HepG2 (cell line): ENCODE measurements around the gene KCNMA1. TPM values are rescaled to one million over a fixed set of nuclear protein-coding genes. Genes with fewer than 3 reads are reported as not detected.

Source experiments
- ATAC-seq: fragments of 200-7000 bp; cut with Tn5 transposase; 3 replicates; pipeline ENCODE4 v1.9.1; 2020; ENCODE audit warnings: mild to moderate bottlenecking, moderate library complexity
- BruUV-seq: library from RNA; stranded (reverse); fragments of 400-500 nt; replicated peaks from 2 replicates; lab custom pipeline; 2021; lab: Mats Ljungman, UMichigan
- CTCF ChIA-PET: fragments of 300-600 bp; formaldehyde crosslinking; extraction: SDS; loops from one replicate; lab custom pipeline; 2021; ENCODE audit warnings: low total read pairs, inconsistent platforms, low intra/inter-chr PET ratio; lab: Yijun Ruan, JAX
- POLR2A ChIA-PET: fragments of 350-600 bp; sonication (Branson Sonifier 250); formaldehyde crosslinking; loops from one replicate; lab custom pipeline; 2020; ENCODE audit warnings: antibody characterized with exemption, inconsistent platforms; lab: Yijun Ruan, JAX
- DNase-seq: peaks from one replicate; pipeline ENCODE4 v3.0.0-alpha.2; 2015; ENCODE audit warnings: low spot score
- FAIRE-seq: peaks from 3 replicates; lab custom pipeline; 2011; peaks lifted over from hg19 to GRCh38; lab: Jason Lieb, UNC
- H2AFZ ChIP-seq: one replicate; pipeline ENCODE4 v1.6.1; 2011; ENCODE audit warnings: low read length, inconsistent platforms
- H3K27ac ChIP-seq: fragments of 300-600 bp; 3 replicates; pipeline ENCODE4 v1.8.0; 2011; ENCODE audit warnings: mixed run types, mild to moderate bottlenecking, mixed read lengths, low read length, inconsistent platforms; ENCODE audit not compliant: insufficient read depth; ENCODE audit errors: extremely low read length
- H3K27me3 ChIP-seq, 2 experiments: fragments of 200-600 bp in 1 of 2; 2 replicates in 1 of 2; 3 replicates in 1 of 2; pipeline versions ENCODE4 v1.6.0 to v1.8.0; 2011; ENCODE audit warnings: low read length in 2 of 2, mild to moderate bottlenecking in 2 of 2, moderate library complexity in 2 of 2, inconsistent platforms in 1 of 2; ENCODE audit not compliant: insufficient read depth in 2 of 2, control insufficient read depth in 1 of 2
- H3K36me3 ChIP-seq, 2 experiments: fragments of 200-600 bp in 1 of 2; replicated peaks in 1 of 2; 2 replicates in 1 of 2; 3 replicates in 1 of 2; pipeline versions ENCODE4 v1.5.1 to v1.8.0; 2011; ENCODE audit warnings: low read length in 2 of 2, inconsistent platforms in 1 of 2; ENCODE audit not compliant: insufficient read depth in 2 of 2, control insufficient read depth in 1 of 2
- H3K4me1 ChIP-seq: 2 replicates; pipeline ENCODE4 v1.5.1; 2012; ENCODE audit warnings: low read length, inconsistent platforms; ENCODE audit not compliant: insufficient read depth
- H3K4me2 ChIP-seq: 2 replicates; pipeline ENCODE4 v1.6.0; 2011; ENCODE audit warnings: low read depth, low read length, inconsistent platforms
- H3K4me3 ChIP-seq, 3 experiments: fragments of 200-600 bp in 1 of 3; sonication (generic), shearing (Covaris generic) in 1 of 3; replicated peaks in 1 of 3; 2 replicates each; pipeline ENCODE4 v1.5.1; 2011 to 2016; ENCODE audit warnings: low read length in 3 of 3, inconsistent platforms in 2 of 3, low read depth in 2 of 3, mild to moderate bottlenecking in 2 of 3, control low read depth in 1 of 3, mixed read lengths in 1 of 3; ENCODE audit not compliant: insufficient read depth in 1 of 3
- H3K79me2 ChIP-seq: one replicate; pipeline ENCODE4 v1.6.1; 2011; ENCODE audit warnings: low read length, inconsistent platforms; ENCODE audit not compliant: insufficient read depth
- H3K9ac ChIP-seq: 2 replicates; pipeline ENCODE4 v1.6.0; 2011; ENCODE audit warnings: mild to moderate bottlenecking, low read depth, low read length, inconsistent platforms; ENCODE audit not compliant: insufficient read depth
- H3K9me3 ChIP-seq: 2 replicates; pipeline ENCODE4 v1.5.1; 2012; ENCODE audit warnings: mild to moderate bottlenecking, low read length
- H4K20me1 ChIP-seq: 2 replicates; pipeline ENCODE4 v1.6.0; 2011; ENCODE audit warnings: inconsistent platforms, mild to moderate bottlenecking, low read length, moderate library complexity; ENCODE audit not compliant: insufficient read depth
- ARHGAP35 ChIP-seq: sonication (generic); formaldehyde crosslinking; IDR thresholded peaks from 2 replicates; pipeline ENCODE4 v1.9.0; 2022; ENCODE audit warnings: mild to moderate bottlenecking, inconsistent platforms, moderate library complexity, missing genetic modification reagents, borderline replicate concordance
- BCL3 ChIP-seq: sonication (generic); formaldehyde crosslinking; IDR thresholded peaks from 2 replicates; pipeline ENCODE4 v1.5.1; 2020; ENCODE audit warnings: mild to moderate bottlenecking, missing genetic modification reagents, moderate library complexity
- HOXA7 ChIP-seq: sonication (generic); formaldehyde crosslinking; IDR thresholded peaks from 2 replicates; pipeline ENCODE4 v1.8.1; 2022; ENCODE audit warnings: mild to moderate bottlenecking, missing genetic modification reagents, moderate library complexity
- MXD3 ChIP-seq: IDR thresholded peaks from 2 replicates; pipeline ENCODE4 v1.6.1; 2016; ENCODE audit warnings: mild to moderate bottlenecking, missing biosample characterization, missing genetic modification reagents
- NKX3-1 ChIP-seq: sonication (generic); formaldehyde crosslinking; IDR thresholded peaks from 2 replicates; pipeline ENCODE4 v1.5.0; 2020; ENCODE audit warnings: missing genetic modification reagents
- NR2C2 ChIP-seq: sonication (generic); formaldehyde crosslinking; IDR thresholded peaks from 2 replicates; pipeline ENCODE4 v1.4.0; 2020; ENCODE audit warnings: missing genetic modification reagents, mild to moderate bottlenecking, moderate library complexity, borderline replicate concordance
- NR2F6 ChIP-seq, 2 experiments: IDR thresholded peaks; 2 replicates each; pipeline ENCODE4 v1.6.1; 2016; ENCODE audit warnings: antibody characterized with exemption in 1 of 2, mild to moderate bottlenecking in 1 of 2
- ZBTB10 ChIP-seq: sonication (generic); formaldehyde crosslinking; IDR thresholded peaks from 2 replicates; pipeline ENCODE4 v1.4.0; 2020; ENCODE audit warnings: missing genetic modification reagents, borderline replicate concordance
- ZNF382 ChIP-seq: sonication (generic); formaldehyde crosslinking; IDR thresholded peaks from 2 replicates; pipeline ENCODE4 v1.5.0; 2020; ENCODE audit warnings: missing genetic modification reagents, mild to moderate bottlenecking, borderline replicate concordance
- ZNF770 ChIP-seq: sonication (generic); formaldehyde crosslinking; IDR thresholded peaks from 2 replicates; pipeline ENCODE4 v1.5.0; 2020; ENCODE audit warnings: mild to moderate bottlenecking, missing genetic modification reagents
- WGBS: methylation state at CpG from one replicate; pipeline ENCODE4 v1.1.6; 2017; ENCODE audit warnings: low lambda C conversion rate; 5-methylcytosine and 5-hydroxymethylcytosine counted together
- in situ Hi-C: cut with HindIII; loops from 2 replicates; pipeline ENCODE4 v1.10.0; 2017; ENCODE audit warnings: low pct_unique_long_range_greater_than_20kb; ENCODE audit not compliant: extremely low pct_ligation_motif_present
- intact Hi-C: fragments of 100-400 bp; cut with micrococcal nuclease; formaldehyde crosslinking; loops from one replicate; pipeline ENCODE4 v1.10.0; 2022; ENCODE audit not compliant: unreplicated experiment
- polyA plus RNA-seq, 8 experiments: library from polyadenylated mRNA; depleted of rRNA in 3 of 8; stranded (reverse) in 7 of 8; unstranded in 1 of 8; fragments of >200 nt; fragmentation: Illumina TruSeq in 4 of 8; extraction: Trizol in 4 of 8; gene quantifications; 2 replicates each; pipeline versions ENCODE4 v1.2.1 to v1.2.3, GENCODE V29; 2011 to 2016; ENCODE audit warnings: low read depth in 4 of 8, missing spikeins in 1 of 8, mixed read lengths in 1 of 8; ENCODE audit not compliant: insufficient read depth in 1 of 8
- total RNA-seq, 5 experiments: library from RNA; depleted of rRNA; stranded (reverse); fragments of >200 nt; fragmentation: Illumina TruSeq; extraction: Trizol; gene quantifications; 2 replicates each; pipeline ENCODE4 v1.2.3, GENCODE V29; 2016; ENCODE audit warnings: low read depth in 1 of 5

Gene KCNMA1
- total and polyA plus RNA-seq, 2 of the 13 experiments (the other 11 are each of a cell fraction or from before 2014, with no cell fraction given): 0.02 TPM; not detected in 1

- no peaks in the 10 kb centered on the region for H3K79me2 ChIP-seq
- H3K27ac ChIP-seq: no peak overlapping the region
- no TSS peak for BruUV-seq
- ATAC-seq (no peak), FAIRE-seq (no peak), DNase-seq (no peak)
- H2AFZ ChIP-seq: no peak overlapping the region
- H3K36me3 ChIP-seq: no peaks in the 10 kb centered on the region
- in situ Hi-C loops (loop anchor here (5.0 to 10.0 kb wide), 4 partner anchors 147 to 464 kb away; no protein-coding TSS in a partner anchor), intact Hi-C loops (loop anchor here (2.0 to 5.0 kb wide), 2 partner anchors 249 to 477 kb away; no protein-coding TSS in a partner anchor)
- H4K20me1 ChIP-seq: no peaks in the 10 kb centered on the region
- WGBS: 0% methylated on average over 1 of the region's 1 CpG
- ChIA-PET POLR2A (no interaction called here), CTCF (interaction anchor here (1.3 to 4.8 kb wide), 5 partner anchors 147 to 476 kb away, joined by 7 to 77 read pairs (median 9); no protein-coding TSS in a partner anchor)
- no peak overlapping the region for H3K4me2 ChIP-seq
- H3K4me1 ChIP-seq: no peaks in the 10 kb centered on the region
- H3K4me3 ChIP-seq: no peak overlapping the region
- peaks cover 2 to 15% of the 10 kb centered on the region in 2 experiments; a peak in 4 of 5 replicates for H3K27me3 ChIP-seq
- TF ChIP-seq ARHGAP35 (no peak), NKX3-1 (no peak), ZNF770 (CRISPR knock-in tag) (no peak), MXD3 (CRISPR knock-in tag) (no peak)
- H3K9ac ChIP-seq: no peak overlapping the region
- no peaks in the 10 kb centered on the region for H3K9me3 ChIP-seq
These were observed 3.7 kb upstream of the KCNMA1 start for GRCh38 chr10:77641344-77641743.

- BruUV-seq: no TSS peak
- ATAC-seq (no peak), DNase-seq (no peak), FAIRE-seq (no peak)
- ChIA-PET POLR2A (no interaction called here), CTCF (interaction anchor here (1.1 to 2.6 kb wide), 2 partner anchors 146 to 466 kb away, joined by 3 to 7 read pairs; no protein-coding TSS in a partner anchor)
- Histone ChIP-seq H3K4me1 (no peaks in the 10 kb centered on the region), H3K4me3 (no peak overlapping the region), H3K4me2 (no peak overlapping the region), H2AFZ (no peak overlapping the region), H3K27ac (no peak overlapping the region), H3K27me3 (peaks cover 2 to 26% of the 10 kb centered on the region in 2 experiments; a peak in 4 of 5 replicates), H3K9me3 (no peaks in the 10 kb centered on the region), H3K79me2 (no peaks in the 10 kb centered on the region), H4K20me1 (no peaks in the 10 kb centered on the region), H3K9ac (no peak overlapping the region), H3K36me3 (no peaks in the 10 kb centered on the region)
- intact Hi-C loops (loop anchor here (2.0 to 5.0 kb wide), 2 partner anchors 248 to 475 kb away; no protein-coding TSS in a partner anchor), in situ Hi-C loops (loop anchor here (5.0 to 10.0 kb wide), 4 partner anchors 145 to 463 kb away; no protein-coding TSS in a partner anchor)
- 0% methylated on average over 3 of the region's 3 CpGs for WGBS
- TF ChIP-seq HOXA7: no peak
- TF ChIP-seq ZNF382 (CRISPR knock-in tag): no peak
- no peak for TF ChIP-seq ZBTB10 (CRISPR knock-in tag)
- no peak for TF ChIP-seq NR2F6 (IDR thresholded peaks at IDR 0.05)
- no peak for TF ChIP-seq NR2F6 (CRISPR knock-in tag; IDR thresholded peaks at IDR 0.05)
- no peak for TF ChIP-seq BCL3 (CRISPR knock-in tag)
- no peak for TF ChIP-seq NR2C2 (CRISPR knock-in tag)
These were observed 2.6 kb upstream of the KCNMA1 start for GRCh38 chr10:77640167-77640566.
